Panc1 (cell line): ENCODE results near the gene SCGB1C1.
"Not testable (repeated sequence)": the region's sequence is repeated elsewhere in the genome, so short reads cannot be mapped to it uniquely, and the experiment has no call there.

Experiments used
- POLR2AphosphoS5 ChIP-seq: IDR thresholded peaks from 2 replicates; pipeline ENCODE4 v1.6.1; 2012; ENCODE audit warnings: mild to moderate bottlenecking, low read depth, low read length, moderate library complexity
- SIN3A ChIP-seq: IDR thresholded peaks from 2 replicates; pipeline ENCODE4 v1.6.1; 2012; ENCODE audit warnings: low read depth, mild to moderate bottlenecking, low read length, moderate library complexity, borderline replicate concordance; ENCODE audit not compliant: insufficient read depth
- TCF7L2 ChIP-seq: IDR thresholded peaks from 2 replicates; pipeline ENCODE4 v1.6.1; 2011; ENCODE audit warnings: mild to moderate bottlenecking, low read depth, low read length, inconsistent platforms
- TF ChIP-seq, protein P1 (sequence below): fragments of 450-650 bp; IDR thresholded peaks from 2 replicates; pipeline ENCODE4 v1.5.1; 2017; ENCODE audit warnings: mild to moderate bottlenecking
- TF ChIP-seq, protein P2 (sequence below), 2 experiments: IDR thresholded peaks; 2 replicates each; pipeline ENCODE4 v1.6.1; 2011 to 2012; ENCODE audit warnings: low read depth in 2 of 2, control low read depth in 1 of 2, low read length in 1 of 2, mild to moderate bottlenecking in 1 of 2, moderate library complexity in 1 of 2; ENCODE audit not compliant: insufficient read depth in 1 of 2

DNA sequence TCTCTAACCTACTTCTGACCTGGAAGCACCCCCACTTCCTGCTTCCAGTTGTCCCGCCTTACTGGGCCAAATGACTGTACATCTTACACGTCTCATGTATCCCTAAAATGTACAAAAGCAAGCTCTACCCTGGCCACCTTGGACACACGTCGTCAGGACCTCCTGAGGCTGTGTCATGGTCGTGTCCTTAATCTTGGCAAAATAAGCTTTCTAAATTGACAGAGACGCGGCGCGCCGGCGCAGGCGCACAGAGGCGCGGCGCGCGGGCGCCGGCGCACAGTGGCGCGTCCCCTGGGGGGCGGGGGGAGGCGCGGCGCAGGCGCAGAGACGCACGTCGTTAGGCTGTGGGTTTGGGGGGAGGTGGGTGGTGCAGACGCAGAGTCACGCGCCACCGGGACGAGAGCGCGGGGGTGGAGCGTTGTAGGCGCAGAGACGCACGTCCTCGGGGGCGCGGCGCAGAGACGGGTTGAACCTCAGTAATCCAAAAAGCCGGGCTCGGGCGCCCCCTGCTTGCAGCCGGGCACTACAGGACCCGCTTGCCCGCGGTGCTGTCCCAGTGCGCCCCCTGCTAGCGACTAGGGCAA, 3.6 kb upstream of the SCGB1C1 start:
- TF ChIP-seq, protein P1, sequence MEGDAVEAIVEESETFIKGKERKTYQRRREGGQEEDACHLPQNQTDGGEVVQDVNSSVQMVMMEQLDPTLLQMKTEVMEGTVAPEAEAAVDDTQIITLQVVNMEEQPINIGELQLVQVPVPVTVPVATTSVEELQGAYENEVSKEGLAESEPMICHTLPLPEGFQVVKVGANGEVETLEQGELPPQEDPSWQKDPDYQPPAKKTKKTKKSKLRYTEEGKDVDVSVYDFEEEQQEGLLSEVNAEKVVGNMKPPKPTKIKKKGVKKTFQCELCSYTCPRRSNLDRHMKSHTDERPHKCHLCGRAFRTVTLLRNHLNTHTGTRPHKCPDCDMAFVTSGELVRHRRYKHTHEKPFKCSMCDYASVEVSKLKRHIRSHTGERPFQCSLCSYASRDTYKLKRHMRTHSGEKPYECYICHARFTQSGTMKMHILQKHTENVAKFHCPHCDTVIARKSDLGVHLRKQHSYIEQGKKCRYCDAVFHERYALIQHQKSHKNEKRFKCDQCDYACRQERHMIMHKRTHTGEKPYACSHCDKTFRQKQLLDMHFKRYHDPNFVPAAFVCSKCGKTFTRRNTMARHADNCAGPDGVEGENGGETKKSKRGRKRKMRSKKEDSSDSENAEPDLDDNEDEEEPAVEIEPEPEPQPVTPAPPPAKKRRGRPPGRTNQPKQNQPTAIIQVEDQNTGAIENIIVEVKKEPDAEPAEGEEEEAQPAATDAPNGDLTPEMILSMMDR = not testable (repeated sequence)
- not testable (repeated sequence) for TF ChIP-seq POLR2AphosphoS5, TCF7L2, SIN3A
- TF ChIP-seq, protein P2, sequence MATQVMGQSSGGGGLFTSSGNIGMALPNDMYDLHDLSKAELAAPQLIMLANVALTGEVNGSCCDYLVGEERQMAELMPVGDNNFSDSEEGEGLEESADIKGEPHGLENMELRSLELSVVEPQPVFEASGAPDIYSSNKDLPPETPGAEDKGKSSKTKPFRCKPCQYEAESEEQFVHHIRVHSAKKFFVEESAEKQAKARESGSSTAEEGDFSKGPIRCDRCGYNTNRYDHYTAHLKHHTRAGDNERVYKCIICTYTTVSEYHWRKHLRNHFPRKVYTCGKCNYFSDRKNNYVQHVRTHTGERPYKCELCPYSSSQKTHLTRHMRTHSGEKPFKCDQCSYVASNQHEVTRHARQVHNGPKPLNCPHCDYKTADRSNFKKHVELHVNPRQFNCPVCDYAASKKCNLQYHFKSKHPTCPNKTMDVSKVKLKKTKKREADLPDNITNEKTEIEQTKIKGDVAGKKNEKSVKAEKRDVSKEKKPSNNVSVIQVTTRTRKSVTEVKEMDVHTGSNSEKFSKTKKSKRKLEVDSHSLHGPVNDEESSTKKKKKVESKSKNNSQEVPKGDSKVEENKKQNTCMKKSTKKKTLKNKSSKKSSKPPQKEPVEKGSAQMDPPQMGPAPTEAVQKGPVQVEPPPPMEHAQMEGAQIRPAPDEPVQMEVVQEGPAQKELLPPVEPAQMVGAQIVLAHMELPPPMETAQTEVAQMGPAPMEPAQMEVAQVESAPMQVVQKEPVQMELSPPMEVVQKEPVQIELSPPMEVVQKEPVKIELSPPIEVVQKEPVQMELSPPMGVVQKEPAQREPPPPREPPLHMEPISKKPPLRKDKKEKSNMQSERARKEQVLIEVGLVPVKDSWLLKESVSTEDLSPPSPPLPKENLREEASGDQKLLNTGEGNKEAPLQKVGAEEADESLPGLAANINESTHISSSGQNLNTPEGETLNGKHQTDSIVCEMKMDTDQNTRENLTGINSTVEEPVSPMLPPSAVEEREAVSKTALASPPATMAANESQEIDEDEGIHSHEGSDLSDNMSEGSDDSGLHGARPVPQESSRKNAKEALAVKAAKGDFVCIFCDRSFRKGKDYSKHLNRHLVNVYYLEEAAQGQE (IDR thresholded peaks at IDR 0.05; ENCODE audit: insufficient read depth in 1 of 2, low read depth in 2 of 2, low read length in 1 of 2) = not testable (repeated sequence)
